Activated T-helper 2 cell treated with anti-CD3 and anti-CD28 coated beads, Interferon-gamma antibody, Interleukin-2, Interleukin-4, amounts not matched to agents 10 μg/mL and 5 μg/mL and 100 μg/mL, durations not matched to agents 14 hours and 24 hours and 36 hours (primary cell): Measurements from ENCODE around the gene ATG3. TPM values are rescaled to one million over a fixed set of nuclear protein-coding genes. Genes with fewer than 3 reads are reported as not detected.
A peak's percentile ranks its signal among the peaks of the same experiment; 100 is the strongest.

Source experiments
- DNase-seq: peaks from one replicate; pipeline ENCODE4 v3.0.0; 2021; ENCODE audit warnings: low spot score
- H3K27ac Mint-ChIP-seq: one replicate; pipeline ENCODE4 v1.8.0; 2021; ENCODE audit warnings: mixed read lengths
- H3K27me3 Mint-ChIP-seq: one replicate; pipeline ENCODE4 v1.8.0; 2021; ENCODE audit warnings: low read depth, mixed read lengths
- H3K36me3 Mint-ChIP-seq: one replicate; pipeline ENCODE4 v1.8.0; 2021; ENCODE audit warnings: low read depth, mixed read lengths
- H3K4me1 Mint-ChIP-seq: one replicate; pipeline ENCODE4 v1.8.0; 2021; ENCODE audit warnings: low read depth, mixed read lengths
- H3K4me3 Mint-ChIP-seq: one replicate; pipeline ENCODE4 v1.8.0; 2021; ENCODE audit warnings: low read depth, mild to moderate bottlenecking, moderate library complexity, mixed read lengths
- H3K9me3 Mint-ChIP-seq: one replicate; pipeline ENCODE4 v1.8.0; 2021; ENCODE audit warnings: mixed read lengths
- intact Hi-C: fragments of 100-400 bp; cut with micrococcal nuclease; formaldehyde crosslinking; loops from one replicate; pipeline ENCODE4 v1.15.1; 2023
- total RNA-seq: library from RNA; stranded (reverse); gene quantifications from 2 replicates; pipeline ENCODE4 v1.2.3, GENCODE V29; 2022

The ATG3 gene
- 61.1 and 61.6 TPM in 2 replicates for total RNA-seq

- H3K27me3 Mint-ChIP-seq = no peaks in the 10 kb centered on the region
- peak within 1 kb of the TSS; percentile 92 for H3K4me3 Mint-ChIP-seq
- peak; percentile 98 for DNase-seq
- H3K36me3 Mint-ChIP-seq = peaks cover 47% of the 10 kb centered on the region
- H3K4me1 Mint-ChIP-seq = peaks cover 49% of the 10 kb centered on the region
- intact Hi-C loops = loop anchor here (1.0 to 5.0 kb wide), 9 partner anchors 29 to 1135 kb away; partner anchors contain the start of genes BTLA and USF3
- H3K9me3 Mint-ChIP-seq = no peaks in the 10 kb centered on the region
- peak within 1 kb of the TSS; percentile 99 for H3K27ac Mint-ChIP-seq
Observed at GRCh38 chr3:112561734-112562529, at the start of gene ATG3, which contains the start of gene SLC35A5. Gene ATG3, minus strand, starts transcription at chr3:112561962. Its CDS starts 434 bp downstream, at chr3:112561528. Gene SLC35A5, plus strand, starts transcription at chr3:112562045. Its CDS starts 1,359 bp downstream, at chr3:112563404.

- DNase-seq = no peak
- Mint-ChIP-seq H3K4me1 (peaks cover 4% of the 10 kb centered on the region), H3K27ac (no peak overlapping the region), H3K27me3 (peaks cover 32% of the 10 kb centered on the region), H3K36me3 (no peaks in the 10 kb centered on the region), H3K9me3 (no peaks in the 10 kb centered on the region), H3K4me3 (no peak overlapping the region)
- intact Hi-C loops = no loop called here
Observed at GRCh38 chr3:112610121-112610520, 48.4 kb upstream of the ATG3 start.

GRCh38 chr3:112607863-112608262, 46.1 kb upstream of the ATG3 start:
- Mint-ChIP-seq H3K27ac (no peak overlapping the region), H3K36me3 (no peaks in the 10 kb centered on the region), H3K4me1 (peaks cover 12% of the 10 kb centered on the region), H3K4me3 (no peak overlapping the region), H3K27me3 (peaks cover 26% of the 10 kb centered on the region), H3K9me3 (no peaks in the 10 kb centered on the region)
- DNase-seq = no peak
- intact Hi-C loops = no loop called here

- DNase-seq = no peak
- H3K4me1 Mint-ChIP-seq = peaks cover 24% of the 10 kb centered on the region
- peaks cover 26% of the 10 kb centered on the region for H3K27me3 Mint-ChIP-seq
- H3K36me3 Mint-ChIP-seq = no peaks in the 10 kb centered on the region
- intact Hi-C loops = no loop called here
- H3K9me3 Mint-ChIP-seq = no peaks in the 10 kb centered on the region
- H3K27ac Mint-ChIP-seq = no peak overlapping the region
- no peak overlapping the region for H3K4me3 Mint-ChIP-seq
Observed at GRCh38 chr3:112606098-112606497, 44.3 kb upstream of the ATG3 start.

GRCh38 chr3:112605285-112605684, 43.5 kb upstream of the ATG3 start:
- H3K4me3 Mint-ChIP-seq = no peak overlapping the region
- H3K4me1 Mint-ChIP-seq = peaks cover 24% of the 10 kb centered on the region
- no peaks in the 10 kb centered on the region for H3K9me3 Mint-ChIP-seq
- H3K27ac Mint-ChIP-seq = no peak overlapping the region
- intact Hi-C loops = no loop called here
- peaks cover 28% of the 10 kb centered on the region for H3K27me3 Mint-ChIP-seq
- no peak for DNase-seq
- no peaks in the 10 kb centered on the region for H3K36me3 Mint-ChIP-seq

GRCh38 chr3:112604536-112604935, 42.8 kb upstream of the ATG3 start:
- DNase-seq = no peak
- H3K9me3 Mint-ChIP-seq = no peaks in the 10 kb centered on the region
- H3K27me3 Mint-ChIP-seq = peaks cover 23% of the 10 kb centered on the region
- H3K36me3 Mint-ChIP-seq = no peaks in the 10 kb centered on the region
- H3K27ac Mint-ChIP-seq = no peak overlapping the region
- H3K4me1 Mint-ChIP-seq = peaks cover 24% of the 10 kb centered on the region
- intact Hi-C loops = no loop called here
- H3K4me3 Mint-ChIP-seq = no peak overlapping the region

GRCh38 chr3:112602217-112602838, 40.6 kb upstream of the ATG3 start:
- no peak overlapping the region for H3K27ac Mint-ChIP-seq
- no peak overlapping the region for H3K4me3 Mint-ChIP-seq
- no peak for DNase-seq
- intact Hi-C loops = no loop called here
- peaks cover 24% of the 10 kb centered on the region for H3K4me1 Mint-ChIP-seq
- no peaks in the 10 kb centered on the region for H3K36me3 Mint-ChIP-seq
- H3K27me3 Mint-ChIP-seq = peaks cover 12% of the 10 kb centered on the region
- no peaks in the 10 kb centered on the region for H3K9me3 Mint-ChIP-seq

- Mint-ChIP-seq H3K9me3 (no peaks in the 10 kb centered on the region), H3K27ac (no peak overlapping the region), H3K27me3 (peaks cover 3% of the 10 kb centered on the region), H3K4me3 (no peak overlapping the region), H3K36me3 (peaks cover 4% of the 10 kb centered on the region), H3K4me1 (peaks cover 15% of the 10 kb centered on the region)
- intact Hi-C loops = no loop called here
- no peak for DNase-seq
Observed at GRCh38 chr3:112598731-112599130, 37.0 kb upstream of the ATG3 start.

GRCh38 chr3:112597945-112598344, 36.2 kb upstream of the ATG3 start:
- peaks cover 3% of the 10 kb centered on the region for H3K9me3 Mint-ChIP-seq
- no peak overlapping the region for H3K4me3 Mint-ChIP-seq
- peaks cover 13% of the 10 kb centered on the region for H3K4me1 Mint-ChIP-seq
- peaks cover 10% of the 10 kb centered on the region for H3K36me3 Mint-ChIP-seq
- intact Hi-C loops = no loop called here
- no peak for DNase-seq
- H3K27ac Mint-ChIP-seq = no peak overlapping the region
- H3K27me3 Mint-ChIP-seq = peaks cover 3% of the 10 kb centered on the region

- Mint-ChIP-seq H3K27ac (no peak overlapping the region), H3K36me3 (peaks cover 29% of the 10 kb centered on the region), H3K4me3 (no peak overlapping the region), H3K9me3 (peaks cover 11% of the 10 kb centered on the region), H3K27me3 (no peaks in the 10 kb centered on the region), H3K4me1 (peaks cover 3% of the 10 kb centered on the region)
- intact Hi-C loops = no loop called here
- no peak for DNase-seq
Observed at GRCh38 chr3:112594856-112595255, 33.1 kb upstream of the ATG3 start.

GRCh38 chr3:112593258-112593657, 31.5 kb upstream of the ATG3 start:
- Mint-ChIP-seq H3K27me3 (no peaks in the 10 kb centered on the region), H3K36me3 (peaks cover 38% of the 10 kb centered on the region), H3K4me3 (no peak overlapping the region), H3K9me3 (peaks cover 11% of the 10 kb centered on the region), H3K27ac (no peak overlapping the region), H3K4me1 (peaks cover 3% of the 10 kb centered on the region)
- DNase-seq = no peak
- intact Hi-C loops = no loop called here

- Mint-ChIP-seq H3K9me3 (peaks cover 2% of the 10 kb centered on the region), H3K27ac (no peak overlapping the region), H3K4me1 (peaks cover 11% of the 10 kb centered on the region), H3K36me3 (peaks cover 58% of the 10 kb centered on the region), H3K4me3 (no peak overlapping the region), H3K27me3 (no peaks in the 10 kb centered on the region)
- intact Hi-C loops = no loop called here
- no peak for DNase-seq
Observed at GRCh38 chr3:112587336-112587735, 25.6 kb upstream of the ATG3 start.

- Mint-ChIP-seq H3K27ac (no peak overlapping the region), H3K36me3 (peaks cover 52% of the 10 kb centered on the region), H3K27me3 (no peaks in the 10 kb centered on the region), H3K4me3 (no peak overlapping the region), H3K9me3 (no peaks in the 10 kb centered on the region), H3K4me1 (peaks cover 11% of the 10 kb centered on the region)
- no peak for DNase-seq
- intact Hi-C loops = no loop called here
Observed at GRCh38 chr3:112585782-112586181, 24.0 kb upstream of the ATG3 start.
